ENCODE data around the gene ARID1A. TPM values are rescaled to one million over a fixed set of nuclear protein-coding genes. Genes with fewer than 3 reads are reported as not detected.

The ARID1A gene
- total and polyA plus RNA-seq, 12 donors, result 14.5 to 62.5 (median 43.5) TPM

- Histone ChIP-seq H3K27ac (peak overlapping the region in 1 of 10 donors; percentile 38), H3K4me1 (peaks cover 0 to 22% (median 3%) of the 10 kb centered on the region in 9 donors), H3K36me3 (no peaks in the 10 kb centered on the region), H3K9me3 (no peaks in the 10 kb centered on the region), H3K27me3 (no peaks in the 10 kb centered on the region), H3K4me3 (no peak overlapping the region)
- DNase-seq, result no peak
- TF ChIP-seq, protein P1, sequence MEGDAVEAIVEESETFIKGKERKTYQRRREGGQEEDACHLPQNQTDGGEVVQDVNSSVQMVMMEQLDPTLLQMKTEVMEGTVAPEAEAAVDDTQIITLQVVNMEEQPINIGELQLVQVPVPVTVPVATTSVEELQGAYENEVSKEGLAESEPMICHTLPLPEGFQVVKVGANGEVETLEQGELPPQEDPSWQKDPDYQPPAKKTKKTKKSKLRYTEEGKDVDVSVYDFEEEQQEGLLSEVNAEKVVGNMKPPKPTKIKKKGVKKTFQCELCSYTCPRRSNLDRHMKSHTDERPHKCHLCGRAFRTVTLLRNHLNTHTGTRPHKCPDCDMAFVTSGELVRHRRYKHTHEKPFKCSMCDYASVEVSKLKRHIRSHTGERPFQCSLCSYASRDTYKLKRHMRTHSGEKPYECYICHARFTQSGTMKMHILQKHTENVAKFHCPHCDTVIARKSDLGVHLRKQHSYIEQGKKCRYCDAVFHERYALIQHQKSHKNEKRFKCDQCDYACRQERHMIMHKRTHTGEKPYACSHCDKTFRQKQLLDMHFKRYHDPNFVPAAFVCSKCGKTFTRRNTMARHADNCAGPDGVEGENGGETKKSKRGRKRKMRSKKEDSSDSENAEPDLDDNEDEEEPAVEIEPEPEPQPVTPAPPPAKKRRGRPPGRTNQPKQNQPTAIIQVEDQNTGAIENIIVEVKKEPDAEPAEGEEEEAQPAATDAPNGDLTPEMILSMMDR (IDR thresholded peaks at IDR 0.05), result peak in 2 of 9 donors; percentile 11 to 48
- 75 to 79% methylated on average over 4 of the region's 4 CpGs for WGBS, 2 donors
- intact Hi-C loops (cut with DNase I), result no loop called here
- ATAC-seq, result peak in 5 of 8 donors; percentile 51 to 67 (median 56)
These were observed 125.0 kb downstream of the ARID1A start for GRCh38 chr1:26820784-26821269.

DNA sequence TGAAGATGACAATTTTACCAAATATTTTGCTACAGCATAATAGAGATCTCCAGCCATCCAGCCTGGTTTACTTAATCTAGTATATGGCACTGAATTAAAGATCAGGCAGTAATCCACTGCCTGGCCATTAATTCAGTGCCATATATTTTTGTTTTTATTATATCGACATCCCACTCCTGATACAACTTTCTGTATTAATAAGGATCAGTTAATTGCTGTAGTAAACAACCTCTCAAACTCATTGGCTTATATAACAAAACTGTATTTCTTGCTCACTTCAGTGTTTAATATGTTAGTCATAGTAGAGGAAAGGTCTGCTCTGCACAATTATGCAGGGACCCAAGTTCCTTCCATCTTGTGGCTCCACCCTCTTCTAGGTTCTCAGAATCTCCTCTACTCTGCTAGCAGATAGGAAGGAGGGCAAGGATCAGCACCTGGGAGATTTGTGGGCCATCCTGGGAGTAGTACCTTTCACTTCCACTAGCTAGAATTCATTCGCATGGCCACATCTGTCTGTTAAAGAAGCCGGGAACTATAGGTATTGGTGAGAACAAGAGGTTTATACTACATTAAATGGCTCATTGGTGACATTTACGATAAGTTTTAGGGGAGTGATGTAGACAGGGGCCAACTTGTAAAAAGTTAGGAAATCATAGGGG lies 127.1 kb downstream of the ARID1A start:
- TF ChIP-seq, protein P1 (IDR thresholded peaks at IDR 0.05), result no peak
- Histone ChIP-seq H3K36me3 (no peaks in the 10 kb centered on the region), H3K4me1 (peaks cover 4 to 32% (median 13%) of the 10 kb centered on the region in 9 donors), H3K4me3 (no peak overlapping the region), H3K27ac (no peak overlapping the region), H3K27me3 (no peaks in the 10 kb centered on the region), H3K9me3 (no peaks in the 10 kb centered on the region)
- no peak for DNase-seq
- intact Hi-C loops (cut with DNase I), result no loop called here
- 94 to 95% methylated on average over 4 of the region's 4 CpGs for WGBS, 2 donors
- ATAC-seq, result no peak

- 93% methylated on average over 3 of the region's 3 CpGs for WGBS, 2 donors
- H3K4me1 ChIP-seq, result peaks cover 12 to 50% (median 32%) of the 10 kb centered on the region in 9 donors
These were observed 128.9 kb downstream of the ARID1A start for GRCh38 chr1:26824731-26825130.

DNA sequence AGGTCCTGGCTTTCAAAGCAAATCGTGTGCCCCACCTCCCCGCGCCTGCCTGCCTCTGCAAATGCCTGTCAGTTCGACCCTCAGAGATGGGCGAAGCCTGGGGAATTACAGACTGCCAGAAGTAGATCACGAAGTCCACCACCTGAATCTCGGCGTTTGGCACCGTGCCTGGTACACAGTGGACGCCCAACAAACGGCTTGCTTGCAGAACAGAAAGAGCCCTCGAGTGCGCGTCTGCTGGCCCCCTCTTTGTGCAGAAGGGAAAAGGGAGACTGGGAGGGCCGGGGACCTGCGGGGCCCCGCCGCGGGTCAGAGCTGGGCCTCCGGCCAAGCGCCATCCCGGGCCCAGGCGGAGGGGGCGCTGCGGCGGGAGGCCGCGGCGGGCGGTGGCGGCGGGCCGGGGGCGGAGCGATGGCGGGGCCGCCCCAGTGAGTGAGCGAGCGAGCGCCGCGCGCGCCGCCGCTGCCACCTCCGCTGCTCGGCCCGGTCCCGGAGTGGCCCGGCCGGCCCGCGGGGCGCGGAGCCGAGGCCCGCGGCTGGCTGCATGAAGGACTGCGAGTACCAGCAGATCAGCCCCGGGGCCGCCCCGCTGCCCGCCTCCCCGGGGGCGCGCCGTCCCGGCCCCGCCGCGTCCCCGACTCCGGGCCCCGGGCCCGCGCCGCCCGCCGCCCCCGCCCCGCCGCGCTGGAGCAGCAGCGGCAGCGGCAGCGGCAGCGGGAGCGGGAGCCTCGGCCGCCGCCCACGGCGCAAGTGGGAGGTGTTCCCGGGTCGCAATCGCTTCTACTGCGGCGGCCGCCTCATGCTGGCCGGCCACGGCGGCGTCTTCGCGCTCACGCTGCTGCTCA lies 130.7 kb downstream of the ARID1A start, which contains the start of gene ZDHHC18:
Gene ZDHHC18 (plus strand): TSS at position 428 of the 845 bp plus-strand sequence. CDS start 117 bp downstream, at position 545.
- peaks cover 0 to 16% (median 0%) of the 10 kb centered on the region in 9 donors for H3K36me3 ChIP-seq
- intact Hi-C loops (cut with DNase I), result no loop called here
- DNase-seq (peak; percentile 54 to 81), ATAC-seq (peak; percentile 66 to 95 (median 78))
- no peaks in the 10 kb centered on the region for H3K27me3 ChIP-seq
- TF ChIP-seq, protein P1 (IDR thresholded peaks at IDR 0.05), result peak; percentile 31 to 71 (median 43)
- no peaks in the 10 kb centered on the region for H3K9me3 ChIP-seq
- WGBS, 2 donors, result 0 to 1% methylated on average over 43 to 103 of the region's 107 CpGs
- H3K27ac ChIP-seq, result peak within 1 kb of the TSS; percentile 13 to 90 (median 81)
- peak within 1 kb of the TSS; percentile 66 to 93 (median 73) for H3K4me3 ChIP-seq
- H3K4me1 ChIP-seq, result peaks cover 12 to 49% (median 36%) of the 10 kb centered on the region in 9 donors

More at GRCh38 chr1:26824731-26825130, 128.9 kb downstream of the ARID1A start:
- ATAC-seq, result no peak
- no peak overlapping the region for H3K27ac ChIP-seq
- no peak for DNase-seq
- no peaks in the 10 kb centered on the region for H3K27me3 ChIP-seq
- intact Hi-C loops (cut with DNase I), result no loop called here
- TF ChIP-seq, protein P1 (IDR thresholded peaks at IDR 0.05), result no peak
- no peak overlapping the region for H3K4me3 ChIP-seq
- peaks cover 0 to 6% (median 0%) of the 10 kb centered on the region in 9 donors for H3K36me3 ChIP-seq
- H3K9me3 ChIP-seq, result no peaks in the 10 kb centered on the region

Data from heart right ventricle (tissue), 16 donors.